K562 (cell line): Measurements from ENCODE around the gene GOLT1A. TPM values are rescaled to one million over a fixed set of nuclear protein-coding genes. Genes with fewer than 3 reads are reported as not detected.

Source experiments
- ATAC-seq: fragments of 200-7000 bp; cut with Tn5 transposase; 3 replicates; pipeline ENCODE4 v1.9.1; 2020; ENCODE audit warnings: moderate library complexity
- BruUV-seq: library from RNA; stranded (reverse); fragments of 400-500 nt; replicated peaks from 2 replicates; lab custom pipeline; 2021; lab: Mats Ljungman, UMichigan
- CTCF ChIA-PET: fragments of 300-600 bp; formaldehyde crosslinking; extraction: SDS; loops from one replicate; lab custom pipeline; 2021; ENCODE audit warnings: low intra/inter-chr PET ratio; lab: Yijun Ruan, JAX
- POLR2A ChIA-PET: fragments of 300-600, 350-650 bp; sonication (Branson Sonifier 250); formaldehyde crosslinking; extraction: SDS; loops from one replicate; lab custom pipeline; 2021; ENCODE audit warnings: antibody characterized with exemption, inconsistent platforms; lab: Yijun Ruan, JAX
- DNase-seq, 4 experiments: peaks; one replicate each; pipeline versions ENCODE4 v3.0.0 to v3.0.0-alpha.2; 2011 to 2018; ENCODE audit warnings: low spot score in 3 of 4, mixed read lengths in 3 of 4; ENCODE audit errors: extremely low read depth in 1 of 4
- FAIRE-seq: peaks from 2 replicates; lab custom pipeline; 2011; peaks lifted over from hg19 to GRCh38; lab: Jason Lieb, UNC
- H2AFZ ChIP-seq: 2 replicates; pipeline ENCODE4 v1.6.0; 2011; ENCODE audit warnings: low read depth, low read length, control low read depth, inconsistent platforms
- H3K27ac ChIP-seq: fragments of 200-600 bp; 3 replicates; pipeline ENCODE4 v1.8.0; 2011; ENCODE audit warnings: low read depth, mild to moderate bottlenecking, control low read depth, inconsistent platforms, low read length, moderate library complexity, mixed read lengths; ENCODE audit errors: extremely low read depth
- H3K27me3 ChIP-seq, 2 experiments: fragments of 300-600 bp in 1 of 2; 2 replicates in 1 of 2; 3 replicates in 1 of 2; pipeline versions ENCODE4 v1.6.0 to v1.8.0; 2011; ENCODE audit warnings: inconsistent platforms in 2 of 2, low read length in 2 of 2, mild to moderate bottlenecking in 1 of 2, mixed read lengths in 1 of 2, moderate library complexity in 1 of 2; ENCODE audit not compliant: control insufficient read depth in 2 of 2, insufficient read depth in 2 of 2
- H3K36me3 ChIP-seq: fragments of 300-600 bp; 3 replicates; pipeline ENCODE4 v1.8.0; 2011; ENCODE audit warnings: mild to moderate bottlenecking, low read length, inconsistent platforms; ENCODE audit not compliant: control insufficient read depth, insufficient read depth
- H3K4me1 ChIP-seq, 2 experiments: fragments of 200-600 bp in 1 of 2; replicated peaks in 1 of 2; 2 replicates in 1 of 2; 3 replicates in 1 of 2; pipeline versions ENCODE4 v1.5.1 to v1.8.0; 2011; ENCODE audit warnings: inconsistent platforms in 2 of 2, low read length in 2 of 2, mild to moderate bottlenecking in 1 of 2, mixed read lengths in 1 of 2, moderate library complexity in 1 of 2; ENCODE audit not compliant: control insufficient read depth in 2 of 2, insufficient read depth in 2 of 2
- H3K4me2 ChIP-seq: 2 replicates; pipeline ENCODE4 v1.6.1; 2011; ENCODE audit warnings: low read length, control low read depth, inconsistent platforms, mixed read lengths; ENCODE audit not compliant: insufficient read depth
- H3K4me3 ChIP-seq: fragments of 200-600 bp; sonication (generic), shearing (Covaris generic); 2 replicates; pipeline ENCODE4 v1.5.1; 2016; ENCODE audit warnings: control low read depth, inconsistent platforms
- H3K79me2 ChIP-seq: fragments of 200-600 bp; 3 replicates; pipeline ENCODE4 v1.8.0; 2011; ENCODE audit warnings: low read length, inconsistent platforms; ENCODE audit not compliant: control insufficient read depth, insufficient read depth
- H3K9ac ChIP-seq, 2 experiments: 2 replicates each; pipeline versions ENCODE4 v1.6.0 to v1.6.1; 2011; ENCODE audit warnings: low read depth in 2 of 2, low read length in 2 of 2, control low read depth in 1 of 2, inconsistent platforms in 1 of 2, mild to moderate bottlenecking in 1 of 2, mixed read lengths in 1 of 2; ENCODE audit not compliant: insufficient read depth in 1 of 2
- H3K9me1 ChIP-seq: one replicate; pipeline ENCODE4 v1.6.0; 2011; ENCODE audit warnings: inconsistent platforms, mild to moderate bottlenecking, low read length, moderate library complexity; ENCODE audit not compliant: control insufficient read depth, insufficient read depth
- H3K9me3 ChIP-seq: replicated peaks from 2 replicates; pipeline ENCODE4 v1.5.1; 2011; ENCODE audit warnings: low read depth, low read length, inconsistent platforms; ENCODE audit not compliant: control insufficient read depth, insufficient read depth
- H4K20me1 ChIP-seq: replicated peaks from 2 replicates; pipeline ENCODE4 v1.6.1; 2011; ENCODE audit warnings: low read length, inconsistent platforms, mixed read lengths; ENCODE audit not compliant: control insufficient read depth, insufficient read depth
- ADNP ChIP-seq: fragments of 200-800 bp; sonication (Bioruptor generic); IDR thresholded peaks from 2 replicates; pipeline ENCODE4 v1.6.1; 2016; ENCODE audit warnings: missing genetic modification characterization, missing compliant biosample characterization
- GMEB1 ChIP-seq: fragments of 250-450 bp; sonication (Bioruptor Pico); IDR thresholded peaks from 2 replicates; pipeline ENCODE4 v1.4.0; 2020; ENCODE audit warnings: mild to moderate bottlenecking
- MYBL2 ChIP-seq, 2 experiments: fragments of 450-650 bp in 1 of 2; sonication (generic) in 1 of 2; formaldehyde crosslinking in 1 of 2; IDR thresholded peaks; 2 replicates each; pipeline versions ENCODE4 v1.6.1 to v1.8.1; 2017 to 2022; ENCODE audit warnings: borderline replicate concordance in 1 of 2, inconsistent platforms in 1 of 2, low read depth in 1 of 2, mild to moderate bottlenecking in 1 of 2, missing genetic modification reagents in 1 of 2, moderate library complexity in 1 of 2
- NFE2L1 ChIP-seq: fragments of 450-650 bp; IDR thresholded peaks from 2 replicates; pipeline ENCODE4 v1.6.1; 2016; ENCODE audit warnings: missing genetic modification characterization, low read depth, mild to moderate bottlenecking, missing compliant biosample characterization, moderate library complexity, borderline replicate concordance
- POLR2A ChIP-seq: fragments of 450-650 bp; conservative IDR thresholded peaks from 2 replicates; pipeline ENCODE4 v1.6.1; 2016
- POLR2AphosphoS5 ChIP-seq: IDR thresholded peaks from 2 replicates; pipeline ENCODE4 v1.6.1; 2011; ENCODE audit warnings: mild to moderate bottlenecking, low read depth, low read length, moderate library complexity; ENCODE audit not compliant: control insufficient read depth, insufficient read depth
- ZNF24 ChIP-seq: fragments of 450-650 bp; IDR thresholded peaks from 2 replicates; pipeline ENCODE4 v1.6.1; 2016
- WGBS: fragments of 100-300 bp; shearing (Covaris generic); methylation state at CpG from one replicate; pipeline ENCODE4 v1.1.6; 2016; ENCODE audit warnings: low coverage, mixed read lengths; ENCODE audit not compliant: insufficient coverage; ENCODE audit errors: missing lambda C conversion rate; 5-methylcytosine and 5-hydroxymethylcytosine counted together
- in situ Hi-C: fragments of 300-500 bp; cut with MboI; formaldehyde crosslinking; loops from 4 replicates; pipeline ENCODE4 v1.15.0; 2018; ENCODE audit warnings: inconsistent platforms, mixed read lengths
- intact Hi-C: fragments of 100-400 bp; cut with micrococcal nuclease; formaldehyde crosslinking; loops from 2 replicates; pipeline ENCODE4 v1.14.2; 2022
- polyA plus RNA-seq, 8 experiments: library from polyadenylated mRNA; depleted of rRNA in 4 of 8; stranded (reverse) in 5 of 8; unstranded in 3 of 8; fragments of >200 nt; fragmentation: Nextera tagmentation in 2 of 8; fragmentation: Illumina TruSeq in 1 of 8; extraction: Ambion mirVana in 2 of 8; extraction: Trizol in 1 of 8; gene quantifications; 2 replicates each; pipeline versions ENCODE4 v1.2.1 to v1.2.3, GENCODE V29; 2011 to 2014; ENCODE audit warnings: inconsistent platforms in 1 of 8, missing spikeins in 1 of 8
- total RNA-seq, 7 experiments: library from RNA; depleted of rRNA in 6 of 7; stranded (reverse); fragments of >200 nt in 6 of 7; fragmentation: Illumina TruSeq in 2 of 7; extraction: Trizol in 2 of 7; gene quantifications; 2 replicates each; pipeline versions ENCODE4 v1.2.1 to v1.2.3, GENCODE V29; 2011 to 2021; ENCODE audit warnings: low replicate concordance in 1 of 7

GOLT1A gene
- total and polyA plus RNA-seq, 9 of the 15 experiments (the other 6 are each of a cell fraction or from before 2014, with no cell fraction given), result not detected

GRCh38 chr1:204255225-204255624 is 41.4 kb upstream of the GOLT1A start:
- Histone ChIP-seq H3K9me3 (no peaks in the 10 kb centered on the region), H3K4me3 (no peak overlapping the region), H3K36me3 (no peaks in the 10 kb centered on the region), H4K20me1 (peaks cover 18% of the 10 kb centered on the region; the same call in 1 of the 2 replicates), H3K4me1 (peaks cover 0 to 4% of the 10 kb centered on the region in 2 experiments; a peak in 1 of 5 replicates), H3K27ac (no peak overlapping the region), H2AFZ (no peak overlapping the region), H3K79me2 (no peaks in the 10 kb centered on the region), H3K27me3 (peaks cover 39 to 87% of the 10 kb centered on the region in 2 experiments; a peak in 4 of 5 replicates), H3K9me1 (no peaks in the 10 kb centered on the region)
- intact Hi-C loops (no loop called here), in situ Hi-C loops (no loop called here)
- POLR2A ChIA-PET, result interaction anchor here (0.6 to 1.7 kb wide), 5 partner anchors 8 to 599 kb away, joined by 3 to 8 read pairs (median 3); partner anchors contain the start of gene GOLT1A
- no TSS peak for BruUV-seq
- DNase-seq, result no peak
- ATAC-seq, result no peak
- CTCF ChIA-PET, result no interaction called here
- FAIRE-seq, result no peak
- 0% methylated on average over 5 of the region's 5 CpGs for WGBS
- no peak for TF ChIP-seq NFE2L1 (tag)
- no peak for TF ChIP-seq ZNF24
- TF ChIP-seq ADNP (tag), result no peak
- no peak for TF ChIP-seq MYBL2 (IDR thresholded peaks at IDR 0.05; ENCODE audit: low read depth)
- no peak for TF ChIP-seq MYBL2 (CRISPR knock-in tag; IDR thresholded peaks at IDR 0.05; ENCODE audit: borderline replicate concordance)
- TF ChIP-seq POLR2A, result no peak
- no peak for TF ChIP-seq GMEB1 (CRISPR knock-in tag)
- TF ChIP-seq POLR2AphosphoS5, result no peak
- TF ChIP-seq, all 486 proteins: peak for 0
- Histone ChIP-seq H3K9ac (no peak overlapping the region), H3K4me2 (no peak overlapping the region)
